Stimulated activated CD8-positive, alpha-beta memory T cell treated with anti-CD3 and anti-CD28 coated beads, Interleukin-15, amount 100 ng/mL, for 48 hours (primary cell): ENCODE results near the gene CEP41.

Source experiments
- DNase-seq, 2 donors: peaks; one replicate each; pipeline ENCODE4 v3.0.0-alpha.2; 2020; ENCODE audit warnings: low read depth in 2 of 2

CEP41 gene, protein sequence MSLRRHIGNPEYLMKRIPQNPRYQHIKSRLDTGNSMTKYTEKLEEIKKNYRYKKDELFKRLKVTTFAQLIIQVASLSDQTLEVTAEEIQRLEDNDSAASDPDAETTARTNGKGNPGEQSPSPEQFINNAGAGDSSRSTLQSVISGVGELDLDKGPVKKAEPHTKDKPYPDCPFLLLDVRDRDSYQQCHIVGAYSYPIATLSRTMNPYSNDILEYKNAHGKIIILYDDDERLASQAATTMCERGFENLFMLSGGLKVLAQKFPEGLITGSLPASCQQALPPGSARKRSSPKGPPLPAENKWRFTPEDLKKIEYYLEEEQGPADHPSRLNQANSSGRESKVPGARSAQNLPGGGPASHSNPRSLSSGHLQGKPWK

DNA sequence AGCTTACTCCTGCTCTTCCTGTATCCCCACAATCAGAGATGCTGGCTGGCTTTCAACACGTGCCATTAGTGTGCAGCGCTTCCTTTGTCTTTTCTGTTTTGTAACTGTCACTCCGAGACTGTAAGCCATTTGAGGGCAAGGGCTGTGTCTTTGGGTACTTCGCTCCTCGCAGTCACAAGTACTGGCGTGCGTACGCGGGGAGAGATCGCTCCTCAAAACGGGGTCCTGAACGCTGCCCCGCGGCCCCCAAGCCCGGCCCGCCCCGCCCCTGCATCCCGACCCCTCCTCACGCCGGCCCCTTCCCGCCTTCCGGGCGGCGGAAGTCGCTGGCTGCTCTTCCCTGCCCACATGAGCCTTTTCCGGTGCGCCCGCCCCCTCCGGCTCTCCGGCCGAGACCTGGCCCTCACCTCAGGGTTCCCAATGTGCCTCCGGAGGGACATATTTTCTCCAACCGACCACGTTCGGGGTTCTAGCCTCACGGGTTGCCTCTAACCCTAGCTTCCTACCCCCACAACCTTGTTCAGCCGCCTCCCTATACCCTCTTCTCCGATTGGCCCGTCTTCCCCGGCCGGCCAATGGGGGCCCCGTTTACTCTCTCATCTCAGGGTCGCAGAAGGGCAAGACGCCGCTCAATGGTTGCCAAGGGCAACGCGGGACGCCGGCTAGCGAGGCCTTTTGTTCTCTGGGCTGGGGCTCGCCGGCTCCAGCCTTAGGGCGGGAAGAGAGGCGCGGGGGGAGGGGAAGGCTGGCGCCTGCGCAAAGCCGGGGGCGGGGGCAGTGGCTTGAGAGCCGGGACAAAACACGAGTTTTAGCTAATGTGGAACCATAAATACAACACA, at the start of gene CEP41:
Gene CEP41, minus strand, starts transcription at position 490 of the 839 bp plus-strand sequence. Its CDS starts 50 bp downstream, at position 440.
- DNase-seq: peak; percentile 94 to 95

DNA sequence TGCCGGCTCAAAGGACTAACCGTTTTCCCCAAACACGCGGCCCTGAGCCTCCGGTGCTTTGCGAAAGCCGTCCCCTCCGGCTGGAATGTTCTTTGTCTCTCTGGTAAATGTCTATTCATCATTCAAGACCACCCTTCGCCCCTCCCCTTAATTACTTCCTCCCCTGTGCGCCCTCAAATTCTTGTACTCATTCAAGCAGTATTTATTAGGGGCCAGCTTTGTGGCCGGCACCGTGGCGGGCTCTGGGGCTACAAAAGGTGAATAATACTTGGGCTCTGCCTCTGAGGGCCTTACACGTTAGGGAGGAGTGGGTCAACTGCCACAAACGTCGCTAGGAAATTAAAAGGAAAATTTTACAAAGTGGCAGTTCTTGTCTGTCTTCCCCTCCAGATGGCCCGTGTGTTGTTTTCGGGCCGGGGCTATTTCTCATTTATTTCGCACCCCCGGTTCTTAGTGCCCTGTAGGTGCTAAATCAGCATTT, 49.5 kb upstream of the CEP41 start:
- DNase-seq: no peak

DNA sequence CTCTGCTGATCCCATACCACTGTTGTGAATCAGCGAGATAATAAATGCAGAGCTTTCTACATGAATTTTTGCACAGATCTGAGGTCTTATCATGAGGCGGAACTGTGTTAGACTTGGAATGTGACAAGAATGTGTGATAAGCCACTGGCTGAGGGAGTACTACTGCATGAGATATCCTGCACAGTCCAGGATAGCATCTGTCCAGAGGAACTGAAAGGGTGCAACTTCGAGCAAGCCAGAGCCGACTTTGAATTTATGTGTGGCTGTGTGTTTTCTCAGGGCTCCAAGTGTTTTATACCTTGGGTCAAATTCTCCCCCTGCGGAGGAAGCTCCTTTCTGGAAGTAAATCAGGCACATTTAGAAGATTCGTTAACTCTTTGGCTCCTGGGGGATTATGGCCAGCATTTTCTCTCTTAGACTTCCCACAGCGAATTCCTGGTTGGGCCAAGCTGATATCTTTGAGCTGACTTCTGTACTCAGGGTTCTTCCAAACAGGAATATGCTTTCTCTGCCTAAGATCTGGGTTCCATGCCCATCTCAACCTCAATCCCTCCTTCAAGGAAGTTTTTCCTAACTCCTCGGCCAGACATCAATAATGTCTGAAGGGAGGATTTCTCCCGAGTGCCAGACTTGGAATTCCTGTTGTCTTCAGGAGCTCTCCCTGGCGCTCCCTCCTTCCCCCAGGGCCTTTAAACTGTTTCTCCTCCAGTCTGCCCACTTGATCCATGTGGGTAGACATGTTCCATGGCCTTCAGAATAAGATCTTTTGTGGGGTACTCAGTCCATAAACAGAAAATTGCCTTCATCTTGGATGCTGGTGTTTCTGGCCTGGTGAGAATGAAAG, 48.5 kb upstream of the CEP41 start:
- DNase-seq: no peak

DNA sequence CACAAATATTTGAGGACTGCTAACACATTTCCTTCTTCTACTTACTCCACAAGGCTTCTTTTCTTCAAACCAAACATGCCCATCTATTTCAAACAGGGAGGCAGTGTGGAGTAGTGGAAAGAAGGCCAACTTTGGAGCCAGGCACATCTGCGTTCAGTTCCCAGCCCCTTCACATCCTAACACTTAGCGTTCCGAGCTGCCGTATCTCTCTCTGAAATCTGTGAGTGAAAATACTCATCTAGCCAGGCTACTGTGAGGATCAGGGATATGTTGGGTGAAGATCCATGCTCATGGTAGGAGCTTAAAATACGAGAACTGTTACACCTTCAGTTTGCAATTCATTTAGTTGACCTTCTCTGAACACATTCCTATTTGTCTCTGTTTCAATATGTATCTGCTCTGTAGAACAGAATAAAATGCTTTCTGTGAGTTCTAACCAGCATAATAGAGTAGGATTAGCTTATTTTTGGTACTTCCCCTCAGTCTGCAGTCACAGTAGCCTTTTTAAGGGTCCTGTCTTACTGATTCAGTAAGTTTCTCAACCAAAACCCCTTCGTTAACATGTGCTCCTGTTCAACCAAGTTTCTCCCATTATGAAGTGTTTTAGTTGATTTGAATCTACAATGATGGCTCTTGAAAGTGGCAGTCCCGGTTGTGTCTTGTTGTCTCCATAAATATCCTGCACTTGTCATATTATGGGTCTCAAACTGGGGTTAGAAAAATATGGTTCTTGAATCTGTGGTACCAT, 47.8 kb upstream of the CEP41 start:
- no peak for DNase-seq

DNA sequence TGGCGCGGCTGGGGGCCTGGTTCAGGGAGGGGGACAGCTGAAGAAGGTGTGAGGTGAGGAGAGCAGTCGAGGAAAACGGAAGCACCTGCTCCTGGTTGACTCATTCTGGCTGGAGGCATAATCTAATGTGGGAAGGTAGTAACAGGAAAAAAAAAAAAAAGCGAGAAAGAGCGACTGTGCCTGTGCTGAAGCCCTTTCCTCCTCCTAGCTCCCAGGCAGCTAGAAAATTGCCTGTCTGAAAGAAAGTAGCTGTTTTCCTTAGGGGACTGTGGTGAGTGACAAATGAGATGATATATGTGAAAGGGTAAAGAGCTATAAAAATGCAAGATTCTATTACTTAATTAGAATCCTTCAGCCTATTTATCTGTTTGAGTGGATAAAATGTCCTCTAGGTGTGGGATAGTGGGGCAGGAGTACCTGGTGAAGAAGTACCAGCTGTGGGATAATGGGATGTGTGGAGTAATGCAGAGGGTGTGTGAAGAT, 46.2 kb upstream of the CEP41 start:
- DNase-seq: no peak

DNA sequence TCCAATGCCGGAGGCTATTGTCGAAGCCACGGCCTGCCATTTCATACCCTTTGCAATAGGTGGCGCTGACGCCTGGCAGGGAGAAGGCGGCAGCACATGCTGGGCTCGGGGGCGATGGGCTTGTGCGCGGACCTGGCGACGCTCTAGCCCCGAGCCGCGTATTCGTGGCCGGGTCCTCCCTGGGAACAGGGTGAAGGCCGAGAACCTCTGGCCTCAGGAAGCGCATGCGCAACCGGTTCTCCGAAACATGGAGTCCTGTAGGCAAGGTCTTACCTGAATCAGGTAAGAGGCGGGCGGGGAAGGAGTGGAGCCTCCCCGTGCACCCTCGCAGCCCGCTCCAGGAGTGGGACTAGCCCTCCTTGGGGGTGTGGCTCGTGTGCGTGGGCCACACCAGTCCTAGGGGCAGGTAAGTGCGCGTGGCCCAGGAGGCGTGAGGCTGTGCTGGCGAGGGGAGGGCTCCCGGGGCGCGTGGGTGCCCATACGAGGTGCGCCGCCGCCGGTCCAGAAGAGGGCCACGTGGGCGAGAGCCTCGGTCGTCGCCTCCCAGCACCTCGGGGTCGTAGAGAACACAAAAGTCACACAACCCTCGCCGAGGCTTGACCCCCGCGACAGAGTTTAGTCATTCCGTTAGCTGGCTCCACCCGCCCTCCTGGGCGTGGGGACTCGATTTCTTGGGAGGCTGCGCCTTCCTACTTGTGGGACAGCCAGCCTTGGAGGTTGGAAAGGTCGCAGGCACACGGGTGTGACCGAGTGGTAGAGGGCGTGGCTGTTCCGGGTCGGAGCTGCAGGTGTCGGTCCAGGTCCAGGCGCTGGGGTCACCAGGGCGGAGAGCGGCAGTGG, 45.5 kb upstream of the CEP41 start:
- peak; percentile 37 to 40 for DNase-seq

DNA sequence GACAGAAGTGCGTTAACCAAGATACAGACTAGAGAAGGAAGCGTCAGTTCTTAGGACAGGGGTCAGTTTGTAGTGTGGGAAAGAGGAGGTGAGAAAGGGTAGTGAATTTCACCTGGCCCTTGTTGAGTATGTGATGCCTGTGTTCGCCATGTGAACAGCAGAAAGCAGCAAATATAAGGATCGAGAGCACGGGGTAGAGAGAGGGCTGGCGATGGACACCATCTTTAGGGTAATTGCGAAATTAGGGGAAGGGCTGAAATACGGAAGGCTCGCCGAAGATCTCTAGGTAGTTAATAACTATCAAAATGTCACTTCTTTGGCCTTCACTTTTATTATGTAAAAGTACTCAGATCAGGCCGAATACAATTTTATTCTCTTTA, 44.9 kb upstream of the CEP41 start:
- no peak for DNase-seq

DNA sequence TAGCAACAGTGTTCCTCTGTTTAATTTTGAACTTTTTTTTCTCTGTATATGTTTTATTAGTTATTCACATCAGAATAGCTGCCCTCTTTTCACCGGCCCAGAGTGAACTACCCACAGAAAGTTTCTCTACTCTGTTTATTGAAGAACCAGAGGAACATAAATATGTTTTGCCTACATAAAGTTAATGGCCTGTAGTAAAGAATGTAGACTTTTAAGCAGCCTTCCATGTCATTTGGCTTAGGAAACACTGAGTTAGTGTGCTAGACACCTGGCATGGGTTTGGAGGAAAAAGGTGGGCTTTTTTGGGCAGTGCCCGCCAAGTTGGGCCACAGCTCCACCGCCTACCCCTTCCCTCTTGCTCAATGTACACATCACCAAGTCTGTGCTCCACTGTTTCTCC, 42.2 kb upstream of the CEP41 start:
- no peak for DNase-seq

DNA sequence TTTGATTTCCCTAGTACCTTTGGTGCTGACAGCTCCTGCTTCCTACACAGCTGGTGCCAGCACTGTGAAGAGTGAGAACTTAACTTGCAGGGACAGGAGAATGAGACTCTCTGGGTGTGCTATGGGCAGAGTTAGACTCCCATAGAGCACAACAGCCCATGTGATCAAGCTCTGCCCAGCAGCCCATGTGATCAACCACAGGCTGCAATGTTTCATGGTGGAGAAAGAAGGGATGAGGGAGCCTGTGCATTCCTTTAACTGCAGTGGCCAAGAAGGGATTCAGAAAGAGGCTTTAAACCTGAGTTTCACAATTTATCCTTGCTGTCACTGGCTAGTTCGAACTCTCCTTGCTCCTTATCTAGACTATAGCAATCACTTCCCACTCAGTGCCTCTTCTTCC, 41.1 kb upstream of the CEP41 start:
- DNase-seq: no peak

DNA sequence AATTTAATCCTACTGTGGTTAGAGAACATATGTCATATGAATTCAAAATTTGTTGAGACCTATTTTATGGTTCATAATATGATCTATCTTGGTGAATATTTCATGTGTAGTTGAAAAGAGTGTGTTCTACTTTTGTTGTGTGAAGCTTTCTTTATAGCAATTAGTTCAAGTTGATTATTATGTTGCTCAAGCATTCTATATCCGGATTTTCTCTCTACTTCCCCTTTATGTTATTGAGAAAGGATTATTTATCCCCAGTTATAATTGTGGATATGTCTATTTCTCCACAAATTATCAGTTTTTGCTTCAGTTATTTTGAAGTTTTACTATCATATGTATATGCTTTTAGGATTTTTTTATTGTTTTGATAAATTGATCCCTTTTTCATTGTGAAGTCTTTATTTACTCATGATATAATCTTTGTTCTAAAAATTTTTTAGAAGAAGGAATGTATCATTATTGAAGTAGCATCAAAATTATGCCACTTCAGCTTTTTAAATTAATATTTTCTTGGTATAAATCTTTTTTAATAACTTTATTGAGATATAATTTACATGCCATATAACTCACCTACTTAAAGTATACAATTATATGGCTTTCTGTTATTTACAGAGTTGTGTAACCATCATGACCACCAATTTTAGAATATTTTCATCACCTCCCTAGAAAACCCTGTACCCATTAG, 39.0 kb upstream of the CEP41 start:
- DNase-seq: no peak

DNA sequence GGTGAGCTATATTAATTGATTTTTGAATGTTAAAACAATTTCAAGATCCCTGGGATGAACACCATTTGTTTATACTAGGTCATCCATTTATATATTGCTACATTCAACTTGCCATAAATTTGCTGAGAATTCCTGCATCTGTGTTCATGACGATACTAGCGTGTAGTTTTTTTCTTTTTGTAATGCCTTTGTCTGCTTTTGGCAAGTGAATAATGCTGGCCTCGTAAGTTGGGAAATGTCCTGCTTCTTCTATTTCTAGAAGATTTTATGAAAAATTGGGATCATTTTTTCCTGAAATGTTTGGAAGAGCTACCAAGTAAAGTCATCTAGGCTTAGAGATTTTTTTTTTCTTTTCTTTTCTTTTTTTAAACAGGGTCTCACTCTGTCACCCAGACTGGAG, 38.2 kb upstream of the CEP41 start:
- no peak for DNase-seq

DNA sequence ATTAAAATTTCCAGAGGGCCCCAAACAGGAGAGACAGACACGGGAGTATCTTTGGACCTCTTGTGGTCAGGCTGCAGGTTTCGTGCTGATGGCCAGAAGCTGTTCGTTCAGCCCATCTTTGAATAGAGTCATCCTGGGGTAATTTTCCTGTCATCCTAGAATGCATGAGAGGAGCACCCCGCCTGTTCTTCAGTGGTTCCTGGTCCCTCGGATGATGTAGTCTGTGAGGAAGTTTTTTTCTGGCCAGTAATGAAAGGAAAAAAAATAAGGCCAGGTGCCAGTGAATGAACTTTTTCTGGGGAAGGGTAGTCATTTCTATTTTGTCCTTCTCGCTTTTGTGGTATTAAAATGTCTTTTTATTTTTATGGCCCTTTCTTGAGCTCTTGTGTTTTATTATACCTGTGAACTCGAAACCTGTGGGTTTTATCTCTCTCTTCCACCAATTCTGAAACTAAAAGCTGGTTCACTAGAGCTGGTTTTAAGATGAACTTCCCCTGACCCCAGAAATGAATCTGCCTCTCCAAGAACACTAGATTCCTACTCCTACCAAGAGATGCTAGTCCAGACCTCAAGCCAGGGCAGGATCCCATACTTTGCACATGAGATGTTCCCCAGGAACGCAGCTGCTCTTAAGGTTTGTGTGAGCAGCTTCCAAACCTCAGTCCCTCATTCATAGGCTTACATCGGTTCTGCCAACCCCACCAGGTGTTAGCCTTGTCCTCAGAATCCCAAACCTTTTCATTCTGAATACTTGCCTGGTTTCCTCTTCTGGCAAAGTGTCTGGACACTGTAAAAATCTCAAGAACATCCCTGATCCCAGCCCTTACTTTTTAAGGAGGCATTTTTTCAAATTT, 35.7 kb upstream of the CEP41 start:
- DNase-seq: no peak

DNA sequence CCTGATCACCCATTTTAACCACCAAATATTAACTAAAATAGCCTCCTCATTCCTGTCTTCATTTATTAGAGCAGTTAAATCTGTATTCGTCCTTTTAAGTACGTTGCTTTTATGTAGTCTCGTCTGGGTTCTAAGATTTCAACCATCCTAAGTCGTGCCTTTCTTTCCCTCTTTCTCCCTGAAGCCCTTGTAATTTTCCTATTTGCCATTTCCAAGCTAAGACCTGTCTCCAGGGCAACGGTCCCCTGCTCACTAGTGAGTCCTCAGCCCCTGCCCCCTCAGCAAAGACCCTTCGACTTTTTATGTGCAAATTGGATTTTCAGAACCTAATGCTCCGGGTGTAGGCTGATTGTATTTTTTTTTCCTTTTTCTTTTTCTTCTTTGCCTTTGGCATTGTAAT, 35.0 kb upstream of the CEP41 start:
- DNase-seq: no peak

DNA sequence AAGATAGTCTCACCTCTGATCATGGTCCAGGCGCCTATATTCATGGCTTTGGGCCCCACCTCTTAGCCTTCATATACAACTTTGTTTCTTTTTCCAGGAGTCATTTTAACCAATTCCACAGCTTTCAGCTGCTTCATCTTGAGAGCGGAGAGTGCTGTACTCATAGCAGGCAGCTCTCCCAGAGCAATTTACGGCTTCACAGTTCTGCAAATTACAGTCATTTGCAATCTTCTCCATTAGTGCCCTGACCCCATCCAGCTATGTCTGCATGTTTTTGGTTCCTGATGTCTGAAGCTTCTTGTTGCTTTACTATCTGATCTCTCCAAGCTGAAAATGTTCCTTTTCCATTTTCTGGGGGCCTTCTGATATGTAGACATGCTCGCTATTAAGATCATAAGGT, 33.1 kb upstream of the CEP41 start:
- DNase-seq: no peak

DNA sequence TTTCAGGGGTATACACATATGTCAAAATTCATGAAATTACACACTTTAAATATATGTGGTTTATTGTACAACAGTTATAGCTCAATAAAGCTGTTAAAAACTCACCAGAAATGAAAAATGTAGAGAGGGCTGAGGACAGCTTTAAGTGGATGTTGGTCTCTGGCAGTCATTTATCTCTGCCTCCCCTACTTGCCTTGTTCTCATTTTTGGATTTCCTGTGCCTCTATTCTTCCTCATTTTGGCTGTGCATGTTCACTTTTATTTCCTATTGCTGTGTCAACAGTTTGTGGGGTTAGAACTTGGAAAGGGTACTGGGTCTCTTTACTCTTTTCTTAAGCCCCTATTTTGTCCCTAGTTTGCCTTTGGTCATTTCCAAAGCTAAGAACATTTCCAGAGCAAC, 32.5 kb upstream of the CEP41 start:
- DNase-seq: no peak

DNA sequence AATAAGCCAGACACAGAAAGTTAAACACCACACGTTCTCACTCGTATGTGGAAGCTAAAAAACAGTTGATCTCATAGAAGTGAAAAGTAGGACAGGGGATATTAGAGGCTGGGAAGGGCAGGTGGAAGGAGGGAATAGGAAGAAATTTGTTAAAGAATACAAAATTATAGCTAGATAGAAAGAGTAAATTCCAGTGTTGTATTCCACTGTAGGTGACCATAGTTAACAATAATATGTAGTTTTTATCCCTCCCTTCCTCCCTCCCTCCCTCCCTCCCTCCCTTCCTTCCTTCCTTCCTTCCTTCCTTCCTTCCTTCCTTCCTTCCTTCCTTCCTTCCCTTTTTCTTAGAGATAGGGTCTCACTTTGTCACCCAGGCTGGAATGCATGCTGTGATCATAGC, 31.2 kb upstream of the CEP41 start:
- DNase-seq: no peak

DNA sequence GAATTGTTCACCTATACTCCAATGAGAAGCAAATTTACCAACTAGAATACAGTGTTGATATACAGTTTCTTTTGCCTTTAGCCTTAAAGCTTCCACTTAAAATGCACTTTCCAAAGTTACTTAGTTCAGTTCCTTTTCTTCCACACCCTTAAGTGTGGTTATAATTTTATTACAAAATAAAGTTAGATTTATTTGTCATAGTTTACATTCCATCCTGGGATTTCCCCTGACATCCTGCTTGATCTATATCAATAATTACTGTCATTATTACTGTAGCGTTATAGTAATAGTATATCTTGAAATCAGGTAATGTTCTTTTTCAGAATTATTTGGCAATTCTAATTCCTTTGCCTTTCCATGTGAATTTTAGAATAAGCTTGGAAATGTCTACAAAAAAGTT, 27.8 kb upstream of the CEP41 start:
- no peak for DNase-seq

DNA sequence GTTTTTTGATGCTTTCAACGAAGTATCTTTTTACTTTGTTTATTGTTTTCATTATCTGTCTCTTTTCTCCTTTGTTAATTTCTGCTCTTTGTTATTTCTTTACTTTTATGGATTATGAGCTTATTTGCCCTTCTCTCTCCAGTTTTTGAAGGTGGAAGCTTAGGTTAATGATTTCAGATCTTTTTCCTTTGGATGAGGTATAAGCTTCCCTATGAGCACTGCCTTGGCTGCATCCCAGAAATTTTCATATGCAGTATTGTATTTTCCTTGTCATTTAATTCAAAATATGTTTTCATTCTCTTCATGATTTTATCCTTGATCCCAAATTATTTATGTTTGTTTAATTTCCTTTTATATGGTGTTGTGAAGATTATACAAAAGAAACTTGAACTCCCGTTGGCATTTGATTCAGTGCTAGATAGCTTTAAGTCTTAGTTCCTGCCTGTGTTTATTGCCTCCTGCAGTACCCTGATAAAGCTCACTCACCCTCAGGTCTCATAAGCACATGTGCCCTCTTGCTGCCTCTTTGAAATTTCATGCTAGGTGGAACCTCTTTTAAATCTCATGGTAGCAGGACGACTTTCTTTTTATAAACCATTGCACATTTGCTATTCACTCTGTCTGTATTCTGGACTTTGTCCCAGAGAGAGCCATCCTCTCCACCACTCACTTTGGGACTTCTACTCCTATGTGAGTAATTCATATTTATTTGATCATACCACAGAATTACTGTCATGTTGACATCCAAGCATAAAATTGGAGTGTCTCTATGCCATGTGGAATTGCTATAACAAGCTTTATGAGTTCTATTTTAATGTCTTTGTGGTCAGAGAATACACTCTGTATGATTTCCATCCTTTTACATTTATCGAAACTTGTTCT, 23.0 kb upstream of the CEP41 start:
- DNase-seq: no peak
